Heart left ventricle (tissue), 13 donors: Measurements from ENCODE around the gene IRX6.

Experiments used
- CTCF ChIP-seq, 12 donors: fragments of 200-600 bp; sonication (generic) in 4 of 12; IDR thresholded peaks; one replicate each; pipeline versions ENCODE4 v1.5.0 to v1.8.0; 2018 to 2022; ENCODE audit warnings: antibody characterized with exemption in 12 of 12, mild to moderate bottlenecking in 5 of 12
- POLR2A ChIP-seq, 2 donors: fragments of 450-650 bp; IDR thresholded peaks; one replicate each; pipeline ENCODE4 v1.6.1; 2017; ENCODE audit warnings: antibody characterized with exemption in 2 of 2, mild to moderate bottlenecking in 2 of 2, moderate library complexity in 2 of 2
- donor health status: ischemic (EF 13 %, LVEDD 7.1; RV severe dilation, severe dysfunction).
- donor health status: DM: no; HTN: yes; CAD: no.
- donor health status: DM: no; HTN: no; CAD: no.
- donor health status: ischemic (EF 25% LVEDD 6.9; RV normal size, moderate dysfunction).
- donor health status: ischemic (EF 25% LVEDD 5.7; RV mildly dilated, moderate dysfunction).
- donor health status: ischemic (EF 35%, LVEDD 5.7; RV mildly dilated, moderate dysfunction).
- donor health status: nonischemic (EF 11% LVEDD 7.7; RV severe dilation, severe dysfunction).
- donor health status: DM: yes; HTN: yes; CAD: no.
- donor health status: PGD.
- donor health status: ischemic (EF 29% LVEDD 5.4; RV normal size, mild dysfunction).
- donor health status: nonischemic (EF 23%, LVEDD 6.1; RV moderate dilation, normal function).

GRCh38 chr16:55325080-55325447, 1.1 kb downstream of the IRX6 start:
- peak in 1 of 2 donors; percentile 79 for TF ChIP-seq POLR2A (IDR thresholded peaks at IDR 0.05)
- no peak for TF ChIP-seq CTCF (IDR thresholded peaks at IDR 0.05)
